HepG2 (cell line): ENCODE data around the gene CAPN9. TPM values are rescaled to one million over a fixed set of nuclear protein-coding genes. Genes with fewer than 3 reads are reported as not detected.
A peak's percentile ranks its signal among the peaks of the same experiment; 100 is the strongest.

ENCODE experiments used
- BRCA1 ChIP-seq: sonication (generic); formaldehyde crosslinking; IDR thresholded peaks from 2 replicates; pipeline ENCODE4 v1.4.0; 2020; ENCODE audit warnings: missing genetic modification reagents
- CCAR2 ChIP-seq: fragments of 200-400 bp; formaldehyde crosslinking; optimal IDR thresholded peaks from 2 replicates; pipeline ENCODE3; 2018; ENCODE audit warnings: low read depth, mild to moderate bottlenecking, low read length, moderate library complexity
- CHD4 ChIP-seq: fragments of 200-600 bp; sonication (generic); IDR thresholded peaks from 2 replicates; pipeline ENCODE4 v1.7.0; 2017; ENCODE audit warnings: mild to moderate bottlenecking, low read length, borderline replicate concordance
- GATAD1 ChIP-seq: IDR thresholded peaks from 2 replicates; pipeline ENCODE4 v1.6.1; 2016; ENCODE audit warnings: missing genetic modification reagents, missing compliant biosample characterization
- KLF6 ChIP-seq: IDR thresholded peaks from 2 replicates; pipeline ENCODE4 v1.8.0; 2016; ENCODE audit warnings: missing biosample characterization, missing genetic modification reagents
- MTERF4 ChIP-seq: sonication (generic); formaldehyde crosslinking; IDR thresholded peaks from 2 replicates; pipeline ENCODE4 v1.8.0; 2023; ENCODE audit warnings: mild to moderate bottlenecking, missing genetic modification reagents
- PCBP2 ChIP-seq: fragments of 200-400 bp; formaldehyde crosslinking; optimal IDR thresholded peaks from 2 replicates; pipeline ENCODE3; 2018; ENCODE audit warnings: low read length, low read depth; ENCODE audit not compliant: poor library complexity, severe bottlenecking
- SMAD1 ChIP-seq: sonication (generic); formaldehyde crosslinking; IDR thresholded peaks from 2 replicates; pipeline ENCODE4 v1.4.0; 2020; ENCODE audit warnings: missing genetic modification reagents, low read depth, mild to moderate bottlenecking, borderline replicate concordance
- SRSF9 ChIP-seq: fragments of 200-400 bp; formaldehyde crosslinking; IDR thresholded peaks from 2 replicates; pipeline ENCODE4 v1.6.1; 2018; ENCODE audit warnings: borderline replicate concordance, mild to moderate bottlenecking, low read depth, low read length; ENCODE audit not compliant: insufficient read depth, poor library complexity, severe bottlenecking
- TBL1XR1 ChIP-seq: fragments of 150-350 bp; IDR thresholded peaks from 2 replicates; pipeline ENCODE4 v1.6.1; 2014; ENCODE audit warnings: borderline replicate concordance, low read length; ENCODE audit not compliant: partially characterized antibody
- ZBTB21 ChIP-seq: sonication (generic); formaldehyde crosslinking; IDR thresholded peaks from 2 replicates; pipeline ENCODE4 v1.4.0; 2020; ENCODE audit warnings: missing genetic modification reagents
- ZBTB44 ChIP-seq: sonication (generic); formaldehyde crosslinking; IDR thresholded peaks from 2 replicates; pipeline ENCODE4 v1.4.0; 2020; ENCODE audit warnings: missing genetic modification reagents
- ZFP90 ChIP-seq: sonication (generic); formaldehyde crosslinking; IDR thresholded peaks from 2 replicates; pipeline ENCODE4 v1.8.0; 2022; ENCODE audit warnings: missing genetic modification reagents, mild to moderate bottlenecking, inconsistent platforms, borderline replicate concordance
- ZMYM3 ChIP-seq: sonication (generic); formaldehyde crosslinking; IDR thresholded peaks from 2 replicates; pipeline ENCODE4 v1.5.1; 2020; ENCODE audit warnings: mild to moderate bottlenecking, missing genetic modification reagents
- ZNF350 ChIP-seq: sonication (generic); formaldehyde crosslinking; IDR thresholded peaks from 2 replicates; pipeline ENCODE4 v1.4.0; 2020; ENCODE audit warnings: mild to moderate bottlenecking, low read depth, missing genetic modification reagents, borderline replicate concordance
- ZNF382 ChIP-seq: sonication (generic); formaldehyde crosslinking; IDR thresholded peaks from 2 replicates; pipeline ENCODE4 v1.5.0; 2020; ENCODE audit warnings: missing genetic modification reagents, mild to moderate bottlenecking, borderline replicate concordance
- ZNF512 ChIP-seq: sonication (generic); formaldehyde crosslinking; IDR thresholded peaks from 2 replicates; pipeline ENCODE4 v1.4.0; 2020; ENCODE audit warnings: mild to moderate bottlenecking, missing genetic modification reagents
- polyA plus RNA-seq, 8 experiments: library from polyadenylated mRNA; depleted of rRNA in 3 of 8; stranded (reverse) in 7 of 8; unstranded in 1 of 8; fragments of >200 nt; fragmentation: Illumina TruSeq in 4 of 8; extraction: Trizol in 4 of 8; gene quantifications; 2 replicates each; pipeline versions ENCODE4 v1.2.1 to v1.2.3, GENCODE V29; 2011 to 2016; ENCODE audit warnings: low read depth in 4 of 8, missing spikeins in 1 of 8, mixed read lengths in 1 of 8; ENCODE audit not compliant: insufficient read depth in 1 of 8
- total RNA-seq, 5 experiments: library from RNA; depleted of rRNA; stranded (reverse); fragments of >200 nt; fragmentation: Illumina TruSeq; extraction: Trizol; gene quantifications; 2 replicates each; pipeline ENCODE4 v1.2.3, GENCODE V29; 2016; ENCODE audit warnings: low read depth in 1 of 5
- TF ChIP-seq, protein P1 (sequence below): sonication (generic); formaldehyde crosslinking; IDR thresholded peaks from 2 replicates; pipeline ENCODE4 v1.4.0; 2020; ENCODE audit warnings: mild to moderate bottlenecking, missing genetic modification reagents
- TF ChIP-seq, protein P2 (sequence below): sonication (generic); formaldehyde crosslinking; IDR thresholded peaks from 2 replicates; pipeline ENCODE4 v1.5.0; 2020; ENCODE audit warnings: missing genetic modification reagents

CAPN9 gene
- total and polyA plus RNA-seq, 2 of the 13 experiments (the other 11 are each of a cell fraction or from before 2014, with no cell fraction given): 0.04 to 0.31 TPM

DNA sequence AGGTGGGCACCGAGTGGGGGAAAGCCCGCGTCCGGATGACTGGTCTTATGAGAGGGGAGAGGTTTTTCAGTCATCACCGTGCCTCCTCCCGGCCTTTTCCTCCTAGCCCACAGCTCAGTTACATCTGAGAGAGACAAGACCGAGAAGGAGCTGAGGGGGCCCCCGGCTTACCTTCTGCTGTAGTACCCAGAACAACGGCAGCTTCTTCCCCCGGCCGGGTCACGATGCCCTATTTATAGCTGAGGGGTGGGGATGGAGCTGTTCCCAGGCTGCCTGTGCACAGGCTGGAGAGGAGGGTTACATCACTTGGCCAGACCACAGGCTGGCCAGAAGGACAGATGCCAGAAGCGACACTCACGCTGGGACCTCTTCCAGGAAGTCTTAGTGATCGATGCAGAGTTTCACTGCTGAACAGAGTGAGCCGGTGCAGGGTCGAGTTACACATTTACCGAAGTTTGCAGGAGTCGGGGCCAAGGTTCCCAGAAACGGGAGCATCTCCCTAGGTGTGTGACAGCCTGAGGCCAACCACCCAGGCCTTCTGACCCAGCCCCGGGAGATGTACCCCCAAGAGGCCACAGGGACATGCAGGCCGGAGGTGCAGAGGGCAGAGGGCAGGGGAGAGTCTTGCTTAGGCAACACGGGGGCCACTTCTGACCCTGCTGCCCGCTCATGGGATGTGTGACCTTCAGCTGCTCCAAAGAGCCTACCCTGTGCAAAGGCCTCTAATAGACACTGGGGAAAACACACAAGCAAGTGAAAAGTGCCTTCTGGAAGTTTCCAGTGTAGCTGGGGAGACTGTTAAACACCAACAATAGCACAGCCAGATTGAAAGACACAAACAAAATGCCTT is 33.0 kb upstream of the CAPN9 start, which contains the start of gene AGT (continued):
- no peak for TF ChIP-seq SRSF9
- TF ChIP-seq GATAD1 (CRISPR knock-in tag): peak; percentile 55
- peak; percentile 87 for TF ChIP-seq KLF6
- TF ChIP-seq, protein P1, sequence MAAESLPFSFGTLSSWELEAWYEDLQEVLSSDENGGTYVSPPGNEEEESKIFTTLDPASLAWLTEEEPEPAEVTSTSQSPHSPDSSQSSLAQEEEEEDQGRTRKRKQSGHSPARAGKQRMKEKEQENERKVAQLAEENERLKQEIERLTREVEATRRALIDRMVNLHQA (CRISPR knock-in tag): no peak
- TF ChIP-seq CCAR2: no peak
- peak; percentile 71; the same call in 1 of the 2 replicates for TF ChIP-seq BRCA1 (CRISPR knock-in tag)
- no peak for TF ChIP-seq CHD4
- TF ChIP-seq SMAD1 (CRISPR knock-in tag): peak; percentile 88; the same call in 1 of the 2 replicates
- no peak for TF ChIP-seq ZNF382 (CRISPR knock-in tag)
- no peak; the same call in none of the 2 replicates for TF ChIP-seq MTERF4
- TF ChIP-seq, protein P2, sequence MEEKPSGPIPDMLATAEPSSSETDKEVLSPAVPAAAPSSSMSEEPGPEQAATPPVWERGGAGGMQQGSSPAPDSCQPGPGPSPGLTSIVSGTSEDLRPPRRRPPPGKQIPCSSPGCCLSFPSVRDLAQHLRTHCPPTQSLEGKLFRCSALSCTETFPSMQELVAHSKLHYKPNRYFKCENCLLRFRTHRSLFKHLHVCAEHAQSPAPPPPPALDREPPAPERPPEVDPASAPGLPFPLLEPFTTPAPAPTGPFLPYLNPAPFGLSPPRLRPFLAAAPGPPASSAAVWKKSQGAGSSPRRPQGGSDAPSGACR (CRISPR knock-in tag): peak; percentile 90
- no peak; the same call in 1 of the 2 replicates for TF ChIP-seq ZFP90 (CRISPR knock-in tag)
- peak; percentile 35; the same call in 1 of the 2 replicates for TF ChIP-seq ZBTB21 (CRISPR knock-in tag)
- no peak for TF ChIP-seq ZBTB44 (CRISPR knock-in tag)
- peak; percentile 76; the same call in 1 of the 2 replicates for TF ChIP-seq ZMYM3 (CRISPR knock-in tag)
- TF ChIP-seq PCBP2: no peak
- peak; percentile 98 for TF ChIP-seq ZNF350
- TF ChIP-seq ZNF512 (CRISPR knock-in tag): peak; percentile 19; the same call in 1 of the 2 replicates
- TF ChIP-seq TBL1XR1: peak; percentile 63
